ENCODE measurements around the gene HACD3. TPM values are rescaled to one million over a fixed set of nuclear protein-coding genes. Genes with fewer than 3 reads are reported as not detected.
"Not testable (repeated sequence)": the region's sequence is repeated elsewhere in the genome, so short reads cannot be mapped to it uniquely, and the experiment has no call there.

The HACD3 gene
- polyA plus RNA-seq, 3 donors: 159 to 196 (median 165) TPM

DNA sequence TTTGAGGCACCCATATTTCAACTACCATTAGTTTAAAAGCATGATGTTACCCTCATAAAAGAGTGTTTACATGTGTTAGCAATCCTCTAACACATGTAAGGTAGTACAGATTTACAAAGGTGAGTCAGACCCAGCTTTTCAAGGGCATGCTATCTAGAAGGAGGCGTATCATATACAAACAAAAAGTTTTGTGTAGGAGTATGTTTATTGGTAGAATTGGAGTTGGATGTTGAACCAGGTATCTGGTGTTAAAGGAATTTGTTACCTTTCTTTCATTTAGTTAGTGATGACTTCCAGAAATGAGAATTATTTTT lies 2.4 kb downstream of the HACD3 start:
- DNase-seq (ENCODE audit: extremely low read depth in 1 of 11, low read depth in 9 of 11, low spot score in 4 of 11): no peak

DNA sequence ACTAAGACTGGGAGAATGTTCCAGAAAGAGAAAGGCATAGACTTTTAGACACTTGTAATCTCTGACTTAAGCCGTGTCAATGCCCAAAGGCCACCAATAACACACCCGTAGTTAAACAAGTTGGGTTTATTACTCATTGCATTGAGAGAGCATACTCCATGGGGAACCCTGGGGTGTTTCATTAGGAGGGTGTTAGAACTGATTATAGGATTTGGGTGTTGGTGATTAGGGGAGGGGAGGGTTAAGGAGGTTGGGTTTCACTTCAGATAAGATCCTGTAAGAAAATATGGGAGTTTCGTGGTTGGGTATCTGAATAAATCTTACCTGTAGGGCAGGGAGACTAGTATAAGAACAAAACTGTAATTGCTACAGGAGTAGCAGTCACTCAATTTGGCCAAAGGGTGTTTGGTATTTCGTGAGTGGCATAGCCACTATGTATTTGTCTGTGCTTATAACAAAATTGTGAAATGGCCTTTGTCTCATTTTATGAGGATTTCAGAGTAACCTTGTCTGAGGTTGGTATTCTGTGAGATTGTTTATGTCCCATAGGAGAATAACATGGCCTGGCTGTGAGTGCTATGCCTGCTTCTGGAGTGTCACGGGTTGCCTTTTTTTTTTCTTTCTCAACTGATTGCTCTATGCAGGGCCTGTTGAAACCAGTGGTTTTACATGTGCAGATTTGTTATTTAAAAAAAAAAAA lies 2.9 kb downstream of the HACD3 start:
- no peak for DNase-seq (ENCODE audit: extremely low read depth in 1 of 11, low read depth in 9 of 11, low spot score in 4 of 11)

- no peak for DNase-seq (ENCODE audit: extremely low read depth in 1 of 11, low read depth in 9 of 11, low spot score in 4 of 11)
Measured at GRCh38 chr15:65535192-65535591, 4.9 kb downstream of the HACD3 start.

GRCh38 chr15:65540314-65540713 lies 10.1 kb downstream of the HACD3 start:
- no peak for DNase-seq (ENCODE audit: extremely low read depth in 1 of 11, low read depth in 9 of 11, low spot score in 4 of 11)

- no peak for DNase-seq (ENCODE audit: extremely low read depth in 1 of 11, low read depth in 9 of 11, low spot score in 4 of 11)
Measured at GRCh38 chr15:65541231-65541820, 11.1 kb downstream of the HACD3 start.

DNA sequence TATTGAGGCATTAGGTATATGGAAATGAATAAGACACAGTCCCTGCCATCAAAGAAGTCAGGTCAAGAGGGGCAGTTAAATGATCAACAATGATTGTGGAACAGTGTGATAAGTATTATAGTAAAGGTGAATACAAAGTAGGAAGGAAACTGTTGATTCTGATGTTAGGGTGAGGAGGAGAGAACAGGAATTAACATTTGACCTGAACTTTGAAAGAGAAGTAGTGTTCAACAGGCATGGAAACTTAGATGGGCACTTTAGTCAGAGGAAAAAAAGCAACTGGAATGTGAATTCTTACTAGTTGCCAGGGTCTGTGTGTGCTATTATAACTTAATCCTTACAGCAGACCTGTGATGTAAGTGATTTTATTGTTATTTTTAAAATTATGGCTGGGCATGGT lies 17.6 kb downstream of the HACD3 start:
- no peak for DNase-seq (ENCODE audit: extremely low read depth in 1 of 11, low read depth in 9 of 11, low spot score in 4 of 11)

GRCh38 chr15:65549288-65549687 lies 19.0 kb downstream of the HACD3 start:
- not testable (repeated sequence) for DNase-seq (ENCODE audit: extremely low read depth in 1 of 11, low read depth in 9 of 11, low spot score in 4 of 11)

GRCh38 chr15:65550681-65551098 lies 20.4 kb downstream of the HACD3 start:
- DNase-seq (ENCODE audit: extremely low read depth in 1 of 11, low read depth in 9 of 11, low spot score in 4 of 11): no peak

DNA sequence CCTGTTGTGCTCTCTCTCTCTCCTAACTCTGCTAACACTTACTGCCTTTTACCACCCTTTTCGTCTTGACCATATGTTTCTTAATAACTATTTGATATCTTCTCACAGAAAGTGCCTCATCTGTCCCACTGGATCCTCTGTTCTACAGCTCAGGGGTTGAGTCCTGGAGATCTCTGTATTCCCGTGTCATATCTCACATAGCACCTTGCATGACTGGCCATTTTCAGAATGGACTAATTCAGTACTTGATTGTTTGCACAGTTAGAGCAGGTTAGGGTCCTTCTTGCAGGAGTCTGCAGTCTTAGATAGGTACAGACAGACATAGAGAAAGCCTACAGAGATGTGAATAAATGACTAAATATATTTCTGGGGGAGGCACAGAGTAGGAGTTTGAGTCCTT lies 20.9 kb downstream of the HACD3 start:
- no peak for DNase-seq (ENCODE audit: extremely low read depth in 1 of 11, low read depth in 9 of 11, low spot score in 4 of 11)

- DNase-seq (ENCODE audit: extremely low read depth in 1 of 11, low read depth in 9 of 11, low spot score in 4 of 11): not testable (repeated sequence)
Measured at GRCh38 chr15:65552851-65553250, 22.6 kb downstream of the HACD3 start.

DNA sequence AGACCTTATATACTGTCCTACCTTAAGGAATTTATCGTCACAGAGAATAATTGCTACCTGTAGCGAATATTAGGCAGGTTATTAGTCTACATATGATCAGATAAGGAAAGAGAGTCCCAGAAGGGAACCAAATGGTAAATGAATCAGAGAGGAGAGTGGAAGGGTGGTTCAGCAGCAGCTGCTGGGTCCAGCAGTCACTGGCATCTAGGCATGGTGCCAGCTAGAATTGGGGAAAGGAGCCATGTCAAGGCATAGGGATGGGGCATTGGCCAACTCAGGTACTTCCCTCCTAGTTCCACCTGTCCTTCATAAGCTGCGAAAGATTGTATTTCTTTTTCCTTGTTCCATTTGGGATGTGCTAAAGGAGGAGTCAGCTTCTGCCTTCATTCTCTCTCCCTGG lies 23.4 kb downstream of the HACD3 start:
- no peak for DNase-seq (ENCODE audit: extremely low read depth in 1 of 11, low read depth in 9 of 11, low spot score in 4 of 11)

DNA sequence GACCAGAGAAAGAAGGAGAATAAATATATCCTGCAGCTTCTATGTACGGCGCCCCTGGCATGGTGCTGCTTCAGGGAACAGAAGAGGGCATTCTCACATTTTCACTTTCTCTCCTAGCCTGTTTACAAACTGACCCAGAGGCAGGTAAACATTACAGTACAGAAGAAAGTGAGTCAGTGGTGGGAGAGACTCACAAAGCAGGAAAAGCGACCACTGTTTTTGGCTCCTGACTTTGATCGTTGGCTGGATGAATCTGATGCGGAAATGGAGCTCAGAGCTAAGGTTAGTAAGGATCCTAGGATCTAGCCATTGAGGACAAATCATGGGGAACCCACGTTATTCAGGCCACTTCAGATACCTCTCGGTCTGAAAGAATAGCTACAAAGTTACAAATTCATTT lies 26.4 kb downstream of the HACD3 start:
- DNase-seq (ENCODE audit: extremely low read depth in 1 of 11, low read depth in 9 of 11, low spot score in 4 of 11): no peak

DNA sequence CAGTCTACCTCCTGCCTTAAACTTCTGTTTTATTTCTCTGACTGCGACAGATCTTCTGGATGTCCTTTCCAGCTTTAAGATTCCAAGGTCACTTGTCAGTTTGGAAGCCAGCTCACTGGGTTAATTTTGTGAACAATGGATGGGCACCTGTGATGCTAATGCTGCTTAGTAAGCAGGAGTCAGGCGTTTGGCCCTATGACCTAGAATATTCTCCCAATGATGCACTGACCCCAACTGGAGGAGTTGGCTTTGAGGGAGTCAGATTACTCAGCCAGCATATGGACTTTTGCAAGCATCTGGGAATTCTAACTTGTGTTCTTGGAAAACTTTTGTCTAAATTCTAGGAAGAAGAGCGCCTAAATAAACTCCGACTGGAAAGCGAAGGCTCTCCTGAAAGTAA lies 28.1 kb downstream of the HACD3 start:
- no peak for DNase-seq (ENCODE audit: extremely low read depth in 1 of 11, low read depth in 9 of 11, low spot score in 4 of 11)

DNA sequence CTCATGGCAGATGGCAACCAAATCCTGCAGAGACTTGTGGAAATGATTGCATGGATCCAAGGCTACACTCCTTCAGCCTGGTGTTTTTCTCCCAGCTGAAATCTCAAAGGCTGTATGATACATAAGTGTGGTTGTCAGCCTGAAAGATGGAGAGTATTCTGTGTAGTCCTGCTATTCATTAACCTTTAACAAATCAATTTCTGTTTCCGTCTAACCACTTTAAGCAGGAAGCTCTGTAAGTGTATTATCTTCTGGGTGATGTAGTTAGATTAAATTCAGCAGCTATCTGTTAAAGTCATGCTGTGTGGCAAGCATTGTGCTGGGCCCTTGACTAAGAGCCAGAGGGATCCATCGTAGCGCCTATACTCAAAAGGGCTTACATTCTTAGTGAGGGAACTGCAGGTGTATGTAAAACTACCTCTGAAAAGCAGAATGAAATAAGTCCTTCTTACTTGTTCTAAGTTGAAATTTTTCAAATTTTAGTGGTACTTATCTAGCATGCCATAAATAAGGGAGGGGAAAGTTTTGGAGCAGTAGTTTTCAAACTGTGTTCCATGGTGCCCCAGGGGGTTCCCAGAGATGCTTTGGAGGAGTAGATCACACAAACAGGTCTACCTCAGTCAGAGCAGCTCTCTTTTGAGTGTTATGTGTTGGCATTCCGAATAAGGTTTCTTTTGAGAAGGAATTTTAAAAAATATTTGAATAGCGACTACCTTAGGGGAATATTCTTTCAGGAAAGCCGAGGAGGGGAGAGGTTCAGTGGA lies 28.9 kb downstream of the HACD3 start:
- no peak for DNase-seq (ENCODE audit: extremely low read depth in 1 of 11, low read depth in 9 of 11, low spot score in 4 of 11)

GRCh38 chr15:65559941-65560340 lies 29.7 kb downstream of the HACD3 start:
- DNase-seq (ENCODE audit: extremely low read depth in 1 of 11, low read depth in 9 of 11, low spot score in 4 of 11): no peak

GRCh38 chr15:65561934-65562333 lies 31.7 kb downstream of the HACD3 start:
- DNase-seq (ENCODE audit: extremely low read depth in 1 of 11, low read depth in 9 of 11, low spot score in 4 of 11): peak in 9 of 11 donors; percentile 13 to 46 (median 29)

DNA sequence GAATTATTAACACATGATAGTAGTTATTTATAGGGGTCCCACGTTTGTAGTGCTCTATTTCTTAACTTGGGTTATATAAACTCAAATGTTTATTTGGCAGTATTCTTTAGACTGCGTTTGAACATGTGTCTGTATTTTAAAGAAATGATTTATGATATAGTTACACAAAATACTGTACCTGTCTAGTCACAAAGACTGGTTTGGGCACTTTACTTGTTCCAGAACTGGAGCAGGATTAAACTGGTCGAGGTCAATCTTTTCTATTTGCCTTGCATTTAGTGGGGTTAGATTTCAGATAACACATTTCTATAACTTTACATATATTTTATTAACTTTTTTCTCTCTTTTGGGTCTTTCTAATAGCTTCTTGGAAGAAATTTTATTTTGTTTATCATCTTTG lies 39.5 kb downstream of the HACD3 start:
- DNase-seq (ENCODE audit: extremely low read depth in 1 of 11, low read depth in 9 of 11, low spot score in 4 of 11): no peak

- DNase-seq (ENCODE audit: extremely low read depth in 1 of 11, low read depth in 9 of 11, low spot score in 4 of 11): no peak
Measured at GRCh38 chr15:65571971-65572370, 41.7 kb downstream of the HACD3 start.

- no peak for DNase-seq (ENCODE audit: extremely low read depth in 1 of 11, low read depth in 9 of 11, low spot score in 4 of 11)
Measured at GRCh38 chr15:65576664-65577063, 46.4 kb downstream of the HACD3 start.

GRCh38 chr15:65577129-65577996 lies 47.1 kb downstream of the HACD3 start:
- no peak for DNase-seq (ENCODE audit: extremely low read depth in 1 of 11, low read depth in 9 of 11, low spot score in 4 of 11)
